Lower lobe of right lung (tissue), 2 donors: ENCODE results near the gene PRPSAP1. TPM values are rescaled to one million over a fixed set of nuclear protein-coding genes. Genes with fewer than 3 reads are reported as not detected.
A peak's percentile ranks its signal among the peaks of the same experiment; 100 is the strongest.
"Not testable (repeated sequence)": the region's sequence is repeated elsewhere in the genome, so short reads cannot be mapped to it uniquely, and the experiment has no call there.

Source experiments
- ATAC-seq, 2 donors: fragments of 200-7000 bp; cut with Tn5 transposase; one replicate each; pipeline ENCODE4 v1.9.1; 2020 to 2022; ENCODE audit warnings: mild to moderate bottlenecking in 2 of 2, moderate library complexity in 2 of 2
- DNase-seq: peaks from one replicate; pipeline ENCODE4 v3.0.0-alpha.2; 2020
- H3K27ac ChIP-seq: fragments of 200-600 bp; one replicate; pipeline ENCODE4 v1.8.0; 2022
- H3K27me3 ChIP-seq: fragments of 200-600 bp; one replicate; pipeline ENCODE4 v1.8.0; 2022; ENCODE audit warnings: low read depth
- H3K36me3 ChIP-seq: fragments of 200-600 bp; one replicate; pipeline ENCODE4 v1.8.0; 2022; ENCODE audit warnings: mild to moderate bottlenecking
- H3K4me1 ChIP-seq: fragments of 200-600 bp; one replicate; pipeline ENCODE4 v1.8.0; 2022
- H3K4me3 ChIP-seq: fragments of 200-600 bp; one replicate; pipeline ENCODE4 v1.8.0; 2022; ENCODE audit warnings: mild to moderate bottlenecking
- H3K9me3 ChIP-seq: fragments of 200-600 bp; one replicate; pipeline ENCODE4 v1.8.0; 2022
- CTCF ChIP-seq: fragments of 200-600 bp; IDR thresholded peaks from one replicate; pipeline ENCODE4 v1.8.0; 2022; ENCODE audit warnings: antibody characterized with exemption, mild to moderate bottlenecking
- intact Hi-C: fragments of 100-400 bp; cut with DNase I; formaldehyde crosslinking; loops from one replicate; pipeline ENCODE4 v1.11.0; 2022
- total RNA-seq: library from RNA; stranded (reverse); fragmentation: NEBNext Ultra II Directional; extraction: Animal tissue kit (Norgen Biotek cat#: 25700); gene quantifications from one replicate; pipeline ENCODE4 v1.2.1, GENCODE V29; 2021
- donor health status: DM: no; HTN: yes; CAD: no; lungs with severe emphysema.

PRPSAP1 gene
- total RNA-seq, 1 donor from 2014 or later = 70.4 TPM

GRCh38 chr17:76307966-76308338, 45.8 kb downstream of the PRPSAP1 start, which contains the start of gene QRICH2:
Gene QRICH2, minus strand, starts transcription at chr17:76308276. Its CDS starts 278 bp downstream, at chr17:76307998.
- intact Hi-C loops = no loop called here
- ATAC-seq = no peak

DNA sequence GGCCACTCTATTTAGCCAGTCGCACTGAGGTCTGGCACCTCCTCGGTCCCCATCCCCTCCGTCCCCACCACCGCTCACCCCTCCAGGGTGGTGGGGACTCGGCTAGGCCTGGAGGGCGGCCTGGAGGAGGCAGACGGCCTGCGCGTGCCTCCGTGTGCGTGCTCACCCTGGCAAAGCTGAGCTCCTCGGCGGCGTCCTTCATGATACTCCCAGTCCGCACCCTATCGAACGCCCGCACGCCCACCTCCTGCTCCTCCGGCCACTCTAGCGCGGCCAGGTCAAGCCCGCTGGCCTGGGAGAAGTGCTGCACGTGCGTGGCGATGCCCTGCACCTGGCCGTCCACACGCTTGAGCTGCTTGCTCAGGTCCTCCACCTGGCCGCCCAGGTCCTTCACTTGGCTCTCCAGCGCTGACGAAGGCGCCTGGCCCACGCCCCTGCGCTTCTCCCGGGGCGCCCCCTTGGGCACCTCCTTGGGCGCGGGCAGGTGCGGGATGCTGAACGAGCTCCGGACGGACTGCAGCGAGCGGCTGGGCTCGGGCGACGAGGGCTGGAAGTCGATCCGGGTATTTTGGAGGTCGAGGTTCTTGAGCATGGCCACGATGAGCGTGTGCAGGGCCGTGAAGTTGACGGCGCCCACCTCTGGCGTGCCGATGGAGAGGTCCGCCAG, 46.3 kb downstream of the PRPSAP1 start:
- H3K4me3 ChIP-seq = no peak overlapping the region
- no peaks in the 10 kb centered on the region for H3K9me3 ChIP-seq
- intact Hi-C loops = no loop called here
- ATAC-seq (peak in 1 of 2 donors; percentile 21), DNase-seq (no peak)
- H3K36me3 ChIP-seq = peaks cover 31% of the 10 kb centered on the region
- no peaks in the 10 kb centered on the region for H3K27me3 ChIP-seq
- no peak overlapping the region for H3K27ac ChIP-seq
- H3K4me1 ChIP-seq = no peaks in the 10 kb centered on the region
- TF ChIP-seq CTCF = no peak

More at GRCh38 chr17:76307966-76308338, 45.8 kb downstream of the PRPSAP1 start, which contains the start of gene QRICH2:
- TF ChIP-seq CTCF = no peak
- no peak for DNase-seq
- no peaks in the 10 kb centered on the region for H3K27me3 ChIP-seq
- no peaks in the 10 kb centered on the region for H3K9me3 ChIP-seq
- H3K4me1 ChIP-seq = no peaks in the 10 kb centered on the region
- no peak within 1 kb of the TSS for H3K4me3 ChIP-seq
- H3K27ac ChIP-seq = no peak within 1 kb of the TSS
- peaks cover 36% of the 10 kb centered on the region for H3K36me3 ChIP-seq

DNA sequence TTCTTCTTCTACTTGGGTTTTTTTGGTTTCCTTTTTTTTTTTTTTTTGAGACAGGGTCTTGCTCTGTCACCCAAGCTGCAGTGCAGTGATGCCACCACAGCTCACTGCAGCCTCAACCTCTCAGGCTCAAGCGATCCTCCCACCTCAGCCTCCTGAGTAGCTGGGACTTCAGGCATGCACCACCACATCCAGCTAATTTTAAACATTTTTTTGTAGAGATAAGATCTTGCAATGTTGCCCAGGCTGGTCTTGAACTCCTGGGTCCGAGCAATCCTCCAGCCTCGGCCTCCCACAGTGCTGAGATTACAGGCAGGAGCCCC, 48.6 kb downstream of the PRPSAP1 start:
- H3K4me3 ChIP-seq, ATAC-seq, intact Hi-C loops, H3K36me3 ChIP-seq, H3K27ac ChIP-seq, H3K4me1 ChIP-seq, DNase-seq, H3K9me3 ChIP-seq, H3K27me3 ChIP-seq: not testable (repeated sequence)

DNA sequence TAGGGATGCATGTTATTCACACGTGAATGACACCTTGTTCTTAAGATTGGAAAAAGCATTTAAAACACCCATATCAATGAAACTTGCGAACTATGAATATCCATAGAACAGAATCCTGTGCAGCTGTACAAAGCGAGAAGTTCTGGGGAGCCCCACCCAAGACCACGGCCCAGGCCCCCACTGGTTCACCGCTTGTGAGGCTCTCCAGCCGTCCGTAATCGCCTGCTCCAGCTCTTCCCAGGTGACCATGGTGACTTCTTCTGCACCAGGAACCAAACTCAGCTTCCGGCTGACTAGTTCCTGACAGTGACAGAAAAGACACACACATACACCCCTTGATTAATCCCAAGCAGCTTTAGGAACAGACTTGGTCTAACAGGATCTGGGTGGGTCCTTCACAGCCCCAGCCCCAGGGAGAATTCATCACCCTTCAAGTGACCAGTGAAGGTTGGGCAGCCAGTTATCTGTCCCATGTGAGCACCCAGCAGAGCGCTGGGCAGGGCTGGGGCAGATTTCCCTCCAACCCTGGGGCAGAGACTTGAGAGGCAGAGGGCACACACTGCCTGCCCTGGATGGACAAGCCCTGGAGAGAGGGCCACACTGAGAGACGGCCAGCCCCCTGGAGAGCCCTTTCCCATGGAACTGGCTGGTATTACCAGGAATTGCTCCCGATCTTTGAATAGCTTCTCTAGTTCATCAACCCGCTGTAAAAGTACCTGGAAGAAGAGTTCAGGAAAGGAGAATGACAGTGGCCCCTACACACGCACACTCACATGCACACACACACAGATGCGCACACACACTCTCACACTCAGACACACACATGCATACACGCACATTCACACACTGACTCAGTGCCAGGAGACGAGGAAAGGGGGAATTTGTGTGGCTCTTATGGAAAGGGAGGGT, 49.2 kb downstream of the PRPSAP1 start:
- H3K36me3 ChIP-seq = peaks cover 5% of the 10 kb centered on the region
- H3K27me3 ChIP-seq = no peaks in the 10 kb centered on the region
- no peaks in the 10 kb centered on the region for H3K4me1 ChIP-seq
- intact Hi-C loops = loop anchor here (5.0 kb wide), 1 partner anchor 93 kb away; no protein-coding TSS in a partner anchor
- ATAC-seq (peak in 1 of 2 donors; percentile 8), DNase-seq (no peak)
- no peak for TF ChIP-seq CTCF
- no peak overlapping the region for H3K4me3 ChIP-seq
- H3K27ac ChIP-seq = no peak overlapping the region
- H3K9me3 ChIP-seq = no peaks in the 10 kb centered on the region

- H3K36me3 ChIP-seq = no peaks in the 10 kb centered on the region
- DNase-seq (no peak), ATAC-seq (no peak)
- H3K27ac ChIP-seq = no peak overlapping the region
- no peak overlapping the region for H3K4me3 ChIP-seq
- no peaks in the 10 kb centered on the region for H3K4me1 ChIP-seq
- H3K27me3 ChIP-seq = no peaks in the 10 kb centered on the region
- no peak for TF ChIP-seq CTCF
- H3K9me3 ChIP-seq = no peaks in the 10 kb centered on the region
- intact Hi-C loops = no loop called here
Measured at GRCh38 chr17:76297436-76297835, 56.3 kb downstream of the PRPSAP1 start.

- DNase-seq (no peak), ATAC-seq (no peak)
- no peak for TF ChIP-seq CTCF
- no peak overlapping the region for H3K27ac ChIP-seq
- H3K36me3 ChIP-seq = no peaks in the 10 kb centered on the region
- no peak overlapping the region for H3K4me3 ChIP-seq
- no peaks in the 10 kb centered on the region for H3K4me1 ChIP-seq
- no peaks in the 10 kb centered on the region for H3K27me3 ChIP-seq
- intact Hi-C loops = no loop called here
- H3K9me3 ChIP-seq = no peaks in the 10 kb centered on the region
Measured at GRCh38 chr17:76296889-76297288, 56.8 kb downstream of the PRPSAP1 start.
